Measurements from ENCODE around the gene CACNA2D1.

DNA sequence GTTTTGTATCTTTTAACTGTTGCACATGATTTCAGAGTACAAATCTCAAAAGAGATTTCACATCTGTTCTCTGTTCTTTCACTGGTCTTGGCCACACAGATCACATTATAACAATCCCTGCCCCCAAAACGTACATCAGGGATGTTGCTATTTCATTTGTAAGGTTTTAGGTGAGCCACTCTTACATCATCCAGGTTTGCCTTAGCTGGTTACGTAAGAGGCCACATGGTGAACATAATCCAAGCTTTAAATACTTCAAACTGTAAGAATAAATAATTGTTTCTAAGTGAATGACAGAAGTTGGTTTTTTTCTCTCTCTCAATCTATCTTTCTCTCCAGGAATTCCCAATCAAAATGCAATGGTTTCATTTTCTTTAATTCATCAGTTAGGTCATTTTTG lies 427.8 kb downstream of the CACNA2D1 start:
- TF ChIP-seq SREBF1 (IDR thresholded peaks at IDR 0.05; ENCODE audit: borderline replicate concordance, low read depth, low read length), result no peak
- TF ChIP-seq ZNF592 (IDR thresholded peaks at IDR 0.05), result no peak
- no peak for TF ChIP-seq ZFP36 (IDR thresholded peaks at IDR 0.05; ENCODE audit: low read depth, low read length, partially characterized antibody)
- no peak for TF ChIP-seq PURB (CRISPR knock-in tag; IDR thresholded peaks at IDR 0.05; ENCODE audit: low read depth)
- TF ChIP-seq, protein P1, sequence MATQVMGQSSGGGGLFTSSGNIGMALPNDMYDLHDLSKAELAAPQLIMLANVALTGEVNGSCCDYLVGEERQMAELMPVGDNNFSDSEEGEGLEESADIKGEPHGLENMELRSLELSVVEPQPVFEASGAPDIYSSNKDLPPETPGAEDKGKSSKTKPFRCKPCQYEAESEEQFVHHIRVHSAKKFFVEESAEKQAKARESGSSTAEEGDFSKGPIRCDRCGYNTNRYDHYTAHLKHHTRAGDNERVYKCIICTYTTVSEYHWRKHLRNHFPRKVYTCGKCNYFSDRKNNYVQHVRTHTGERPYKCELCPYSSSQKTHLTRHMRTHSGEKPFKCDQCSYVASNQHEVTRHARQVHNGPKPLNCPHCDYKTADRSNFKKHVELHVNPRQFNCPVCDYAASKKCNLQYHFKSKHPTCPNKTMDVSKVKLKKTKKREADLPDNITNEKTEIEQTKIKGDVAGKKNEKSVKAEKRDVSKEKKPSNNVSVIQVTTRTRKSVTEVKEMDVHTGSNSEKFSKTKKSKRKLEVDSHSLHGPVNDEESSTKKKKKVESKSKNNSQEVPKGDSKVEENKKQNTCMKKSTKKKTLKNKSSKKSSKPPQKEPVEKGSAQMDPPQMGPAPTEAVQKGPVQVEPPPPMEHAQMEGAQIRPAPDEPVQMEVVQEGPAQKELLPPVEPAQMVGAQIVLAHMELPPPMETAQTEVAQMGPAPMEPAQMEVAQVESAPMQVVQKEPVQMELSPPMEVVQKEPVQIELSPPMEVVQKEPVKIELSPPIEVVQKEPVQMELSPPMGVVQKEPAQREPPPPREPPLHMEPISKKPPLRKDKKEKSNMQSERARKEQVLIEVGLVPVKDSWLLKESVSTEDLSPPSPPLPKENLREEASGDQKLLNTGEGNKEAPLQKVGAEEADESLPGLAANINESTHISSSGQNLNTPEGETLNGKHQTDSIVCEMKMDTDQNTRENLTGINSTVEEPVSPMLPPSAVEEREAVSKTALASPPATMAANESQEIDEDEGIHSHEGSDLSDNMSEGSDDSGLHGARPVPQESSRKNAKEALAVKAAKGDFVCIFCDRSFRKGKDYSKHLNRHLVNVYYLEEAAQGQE (IDR thresholded peaks at IDR 0.05; ENCODE audit: borderline replicate concordance), result no peak
- TF ChIP-seq, protein P1 (CRISPR knock-in tag; IDR thresholded peaks at IDR 0.05; ENCODE audit: low read depth), result no peak

Measured in K562 (cell line).